HG03280 (cell line): ENCODE data around the gene NAT8.
"Not testable (repeated sequence)": the region's sequence is repeated elsewhere in the genome, so short reads cannot be mapped to it uniquely, and the experiment has no call there.

Source experiments
- ATAC-seq: cut with Tn5 transposase; IDR thresholded peaks from one replicate; pipeline ENCODE4 v1.9.1; 2021; ENCODE audit warnings: mild to moderate bottlenecking, moderate library complexity; ENCODE audit not compliant: unreplicated experiment

NAT8 gene

DNA sequence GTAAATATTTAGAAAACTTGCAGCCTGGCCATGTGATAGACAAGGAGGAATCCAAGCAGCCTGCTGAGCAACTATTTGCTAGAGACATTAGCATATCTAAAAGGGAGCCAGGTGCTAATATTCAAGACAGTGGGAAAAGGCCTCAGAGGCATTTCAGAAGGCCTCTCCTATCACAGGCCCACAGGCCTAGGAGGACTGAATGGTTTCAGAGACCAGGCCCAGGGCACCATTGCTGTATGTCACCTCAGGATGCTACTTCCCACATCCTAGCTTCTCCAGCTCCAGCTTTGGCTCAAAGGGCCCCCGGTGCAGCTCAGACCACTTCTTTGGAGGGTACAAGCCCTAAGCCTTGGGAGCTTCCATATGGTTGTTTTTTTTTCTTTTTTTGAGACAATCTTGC lies 3.8 kb downstream of the NAT8 start:
- no peak for ATAC-seq

DNA sequence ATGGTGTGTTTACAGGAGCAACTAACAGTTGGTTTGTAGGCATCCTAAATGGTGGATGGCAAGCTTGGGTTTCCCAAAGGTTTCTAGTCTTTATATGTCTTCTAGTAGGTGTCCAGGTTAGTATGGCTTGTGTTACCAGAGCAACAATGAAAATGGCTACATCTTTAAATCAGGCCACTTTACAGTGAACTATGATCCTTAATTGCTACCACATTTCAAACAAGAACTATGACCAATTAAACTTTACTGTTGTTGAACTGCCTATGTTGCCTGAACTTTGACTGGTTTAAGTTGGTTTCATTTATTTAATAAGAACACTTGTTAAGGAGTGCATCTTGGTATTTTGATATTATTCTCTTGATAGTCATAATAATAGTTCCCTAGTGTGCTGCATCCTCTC lies 5.2 kb downstream of the NAT8 start:
- not testable (repeated sequence) for ATAC-seq

DNA sequence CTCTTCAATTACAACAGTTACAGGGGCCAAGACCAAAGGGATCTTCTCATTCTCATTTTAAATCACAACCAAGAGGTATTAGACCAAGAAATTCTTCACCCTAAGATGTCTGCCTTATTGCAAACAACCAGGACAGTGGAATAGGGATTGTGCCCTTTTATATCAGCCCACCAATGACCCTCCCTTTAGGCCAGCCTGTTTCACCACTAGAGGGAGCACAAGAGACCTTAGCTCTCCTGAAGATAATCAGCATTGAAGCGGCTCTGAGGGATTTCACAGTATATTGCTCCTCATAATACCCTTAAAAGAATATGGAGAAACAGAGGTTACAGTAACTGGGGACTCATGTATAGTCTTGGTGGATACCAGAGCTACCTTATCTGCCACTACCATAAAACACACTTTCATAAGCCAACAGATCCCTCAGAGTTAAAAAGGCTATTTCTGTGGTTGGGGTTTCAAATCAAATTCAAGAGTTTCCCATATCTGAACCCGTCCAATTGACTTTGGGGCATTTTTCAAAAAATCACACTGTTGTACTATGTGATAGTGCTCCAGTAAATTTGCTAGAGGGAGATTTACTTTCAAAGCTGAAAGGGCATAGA lies 11.5 kb downstream of the NAT8 start:
- ATAC-seq: peak; percentile 64

DNA sequence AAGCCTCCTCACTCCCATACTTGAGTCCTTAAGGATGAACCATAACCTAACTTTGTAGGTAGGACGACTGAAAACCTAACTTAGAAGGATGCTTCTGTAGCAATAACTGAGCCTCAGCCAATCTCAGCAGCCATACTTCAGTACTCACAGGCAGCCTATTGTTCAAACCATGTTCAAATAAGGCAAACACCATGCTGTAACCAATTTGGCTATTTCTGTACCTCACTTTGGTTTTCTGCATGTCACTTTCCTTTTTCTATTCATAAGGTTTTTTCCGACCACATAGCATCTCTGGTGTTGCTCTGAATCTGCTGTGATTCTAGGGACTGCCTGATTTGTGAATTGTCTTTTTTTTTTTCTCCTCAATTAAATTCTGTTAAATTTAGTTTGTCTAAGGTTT lies 13.7 kb downstream of the NAT8 start:
- ATAC-seq: peak; percentile 69

DNA sequence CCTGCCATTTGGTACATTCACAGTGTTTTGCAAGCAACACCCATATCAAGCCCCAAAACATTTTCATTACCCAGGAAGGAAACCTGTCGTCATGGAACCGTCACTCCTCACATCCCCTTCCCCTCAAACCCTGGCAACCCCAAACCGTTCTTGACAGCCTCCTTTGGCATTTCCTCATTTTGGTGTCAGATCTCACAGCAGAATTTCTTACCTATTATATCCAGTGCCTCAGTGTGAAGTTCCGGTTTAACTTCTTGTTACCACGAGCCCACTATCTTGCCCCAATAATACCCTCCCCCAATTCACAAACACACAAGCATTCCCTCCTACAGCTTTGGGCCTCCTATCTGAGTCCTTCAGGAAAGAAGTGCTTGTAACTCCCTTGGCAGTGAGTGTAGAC lies 16.0 kb downstream of the NAT8 start:
- ATAC-seq: not testable (repeated sequence)

DNA sequence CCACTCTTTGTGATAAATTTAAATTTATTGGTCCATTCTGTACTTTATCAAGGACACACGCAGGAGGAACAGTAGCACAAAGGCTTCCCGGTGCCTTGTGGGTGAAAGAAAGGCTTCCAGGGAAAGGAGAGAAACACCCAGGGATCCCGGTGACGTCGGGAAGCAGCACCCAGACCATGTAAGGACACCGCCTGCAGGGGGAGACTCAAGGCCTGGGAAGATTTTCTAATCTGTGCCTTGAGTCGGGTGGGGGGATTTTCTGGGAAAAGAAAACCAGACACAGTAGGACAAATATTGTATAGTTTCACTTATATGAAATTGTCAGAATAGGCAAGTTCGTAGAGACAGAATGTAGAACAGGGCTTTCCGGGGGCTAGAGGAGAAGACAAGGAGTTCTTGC lies 17.6 kb downstream of the NAT8 start:
- not testable (repeated sequence) for ATAC-seq

DNA sequence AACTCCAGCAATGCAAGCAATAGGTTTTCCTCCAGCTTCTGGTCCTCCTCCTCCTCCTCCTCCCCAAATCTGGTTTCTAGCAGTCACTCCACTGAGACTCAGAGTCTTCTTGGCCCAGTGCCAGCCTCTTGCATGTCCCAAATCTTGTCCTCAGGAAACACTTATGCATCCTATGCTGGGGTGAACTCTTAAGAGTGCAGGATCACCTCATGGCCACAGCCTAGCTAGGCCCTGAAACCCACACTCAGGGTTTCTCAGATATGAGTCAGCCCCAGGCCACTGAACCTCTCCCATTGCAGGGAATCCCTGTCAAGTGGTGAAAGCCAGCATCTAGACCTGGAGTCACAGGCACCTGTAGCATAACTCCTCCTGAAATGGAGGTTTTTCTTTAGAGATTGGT lies 18.2 kb downstream of the NAT8 start:
- not testable (repeated sequence) for ATAC-seq

DNA sequence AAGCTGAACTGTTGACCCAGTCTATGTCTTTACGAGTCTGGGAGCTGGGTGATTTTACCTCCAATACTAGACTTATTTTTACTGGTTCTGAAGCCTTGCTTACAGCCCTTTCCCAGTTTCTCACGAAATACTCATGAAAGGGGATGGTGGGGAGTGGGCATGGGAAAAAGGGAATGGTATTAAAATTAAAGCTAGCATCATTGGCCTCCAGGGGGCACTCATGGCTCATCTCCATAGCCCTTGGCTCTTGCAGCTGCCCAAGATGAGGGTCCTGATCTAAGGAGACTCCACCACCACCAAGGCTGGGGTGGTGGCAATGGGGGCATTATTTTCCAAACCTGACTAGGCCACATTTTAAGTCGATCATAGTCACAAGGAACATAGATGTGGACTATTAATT lies 22.3 kb downstream of the NAT8 start:
- ATAC-seq: not testable (repeated sequence)

DNA sequence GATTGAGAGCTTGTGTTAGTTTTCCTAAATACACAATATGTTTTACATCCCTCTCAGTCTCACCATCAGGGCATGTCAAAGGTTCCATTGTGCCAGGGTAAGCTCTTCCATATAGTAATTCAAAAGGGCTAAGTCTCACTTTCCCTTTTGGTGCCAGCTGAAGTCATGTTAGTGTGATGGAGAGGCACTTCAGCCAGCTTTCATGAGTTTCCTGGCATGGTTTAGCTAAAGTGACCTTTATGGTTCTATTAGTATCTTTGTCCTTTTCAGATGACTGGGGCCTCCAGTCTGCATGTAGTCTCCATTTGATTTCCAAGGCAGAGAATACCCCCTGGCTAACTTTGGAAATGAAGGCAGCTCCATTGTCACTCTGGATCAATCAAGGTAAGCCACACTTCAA lies 27.2 kb downstream of the NAT8 start:
- no peak for ATAC-seq

DNA sequence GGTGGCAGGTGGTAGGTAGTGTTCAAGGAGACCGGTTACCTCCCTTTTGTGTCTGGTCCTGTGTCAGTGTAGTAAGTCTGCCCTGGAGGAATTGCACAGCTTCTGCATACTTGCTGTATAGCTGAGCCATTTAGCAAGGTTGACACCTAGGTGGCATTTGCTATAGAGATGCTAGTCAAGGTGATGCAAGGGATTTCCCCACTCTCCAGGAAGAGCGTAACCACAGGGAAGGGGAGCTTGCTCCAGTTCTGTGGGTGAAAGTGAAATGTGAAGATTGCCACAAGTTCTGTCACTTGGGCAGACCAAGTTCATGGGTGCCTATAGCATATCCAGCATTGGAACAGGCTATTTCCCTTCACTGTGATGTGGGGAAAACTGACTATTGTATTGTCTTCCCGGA lies 28.1 kb downstream of the NAT8 start:
- no peak for ATAC-seq

DNA sequence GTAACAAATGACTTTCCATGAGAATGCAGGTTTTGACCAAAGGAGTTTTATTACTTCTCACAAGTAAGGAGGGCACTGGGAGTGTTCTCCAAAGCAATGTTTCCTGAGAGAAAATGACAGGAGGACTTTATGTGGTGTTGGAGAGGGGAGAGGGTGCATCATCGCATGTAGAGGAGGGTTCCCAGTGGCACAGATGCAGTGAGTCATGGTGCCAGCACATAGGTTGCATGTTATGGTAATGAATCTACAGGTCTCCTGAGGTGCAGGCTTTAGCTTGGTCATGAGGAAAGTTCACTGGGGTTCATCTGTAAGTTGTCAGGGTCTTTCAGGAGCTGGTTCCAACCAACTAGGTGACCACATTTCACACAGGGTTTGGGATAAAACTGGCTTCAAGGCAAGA lies 30.4 kb downstream of the NAT8 start:
- ATAC-seq: no peak

DNA sequence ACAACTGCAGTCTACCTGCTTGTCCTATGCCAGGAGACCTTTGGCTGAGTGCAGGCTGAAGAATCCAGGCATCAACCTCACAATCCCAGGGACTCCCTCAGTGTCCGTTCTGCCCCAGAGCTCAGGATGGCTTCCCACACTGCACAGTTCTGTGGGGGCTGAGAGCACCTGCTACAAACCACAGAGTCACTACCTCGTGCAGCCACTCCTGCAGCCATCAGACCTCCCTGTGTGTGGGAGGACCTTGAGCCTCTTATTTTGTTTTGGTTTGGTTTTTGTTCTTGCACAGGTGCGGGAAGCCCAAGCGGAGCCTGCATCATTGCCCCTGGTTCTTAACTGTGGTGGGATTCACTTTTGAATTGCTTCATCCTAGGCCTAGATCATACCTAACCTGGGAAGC lies 31.0 kb downstream of the NAT8 start:
- no peak for ATAC-seq

DNA sequence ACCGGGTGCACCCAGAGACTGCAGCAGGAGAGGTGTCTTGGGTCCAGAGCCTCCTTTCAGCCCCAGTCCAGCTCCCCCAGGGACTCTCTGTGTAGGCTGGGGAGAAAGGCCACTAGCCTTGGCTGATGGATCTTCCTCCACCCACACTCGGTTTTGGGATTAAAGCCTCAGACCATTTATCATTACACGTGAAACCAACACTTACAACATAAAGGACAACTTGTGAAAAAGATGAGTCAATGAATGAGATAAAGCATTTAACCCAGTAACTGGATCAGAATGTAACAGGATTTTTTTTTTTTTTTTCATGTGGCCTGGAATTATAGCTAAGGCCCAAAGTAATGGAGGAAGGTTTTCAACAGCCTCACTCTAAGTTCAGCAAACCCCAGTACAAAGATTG lies 32.1 kb downstream of the NAT8 start:
- ATAC-seq: no peak

DNA sequence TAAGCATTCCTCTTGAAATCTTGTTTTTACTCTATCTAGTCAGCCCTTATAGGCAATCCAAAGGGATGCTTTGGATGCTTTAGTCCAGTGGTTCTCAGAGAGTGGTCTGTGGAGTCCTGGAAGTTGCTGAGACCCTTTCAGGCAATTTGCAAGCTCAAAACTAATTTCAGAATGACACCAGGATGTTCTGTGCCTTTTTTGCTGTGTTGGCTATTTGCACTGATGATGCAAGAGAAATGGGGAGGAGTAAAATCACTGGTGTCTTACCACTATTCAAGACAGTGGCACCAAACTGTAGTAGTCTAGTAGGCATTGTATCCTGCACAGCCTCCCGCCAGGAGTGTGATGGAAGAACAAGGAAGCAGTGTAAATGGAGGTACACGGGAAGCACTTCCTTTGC lies 37.6 kb downstream of the NAT8 start:
- not testable (repeated sequence) for ATAC-seq

DNA sequence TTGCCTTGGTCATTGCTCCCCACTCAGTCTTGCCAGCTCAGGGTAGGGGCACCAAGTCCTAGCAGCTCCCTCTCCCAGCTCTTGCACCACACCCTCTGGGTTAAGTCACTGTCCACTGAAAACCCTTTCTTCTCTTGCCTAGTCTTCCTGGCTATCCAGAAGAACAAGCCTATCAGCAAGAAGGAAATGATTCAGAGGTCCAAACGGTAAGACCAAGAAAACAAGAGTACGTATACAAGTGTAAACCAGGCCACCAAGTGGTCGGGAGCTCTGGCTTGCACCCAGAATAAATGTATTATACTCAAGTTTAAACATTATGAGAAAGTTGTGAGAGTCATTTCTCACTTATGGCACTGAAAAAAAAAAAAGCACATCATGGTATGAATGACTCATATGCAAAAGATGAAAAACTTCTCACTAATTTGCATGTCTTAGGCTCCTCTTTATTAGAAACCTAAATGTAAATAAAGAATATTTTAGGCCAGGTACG lies 39.1 kb downstream of the NAT8 start:
- peak; percentile 63 for ATAC-seq

DNA sequence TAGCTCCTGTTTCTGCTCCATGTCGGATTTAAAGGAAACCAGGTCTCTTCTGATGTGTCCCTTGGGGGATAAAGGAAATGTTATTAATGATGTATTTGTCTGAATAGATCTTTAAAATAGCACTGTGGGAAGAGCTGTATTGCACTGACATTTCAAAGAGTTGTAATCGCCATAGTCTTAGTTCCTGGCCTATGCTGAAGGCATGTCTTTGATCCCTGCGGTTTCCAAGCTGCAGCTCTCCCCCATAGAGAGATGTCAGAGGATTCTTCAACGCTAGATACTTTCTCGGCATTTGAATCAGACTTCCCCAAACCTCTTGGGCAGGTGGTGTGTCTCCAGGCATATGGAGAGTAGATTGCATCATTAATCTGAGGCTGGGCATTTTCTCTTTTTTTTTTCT lies 40.4 kb downstream of the NAT8 start:
- no peak for ATAC-seq

DNA sequence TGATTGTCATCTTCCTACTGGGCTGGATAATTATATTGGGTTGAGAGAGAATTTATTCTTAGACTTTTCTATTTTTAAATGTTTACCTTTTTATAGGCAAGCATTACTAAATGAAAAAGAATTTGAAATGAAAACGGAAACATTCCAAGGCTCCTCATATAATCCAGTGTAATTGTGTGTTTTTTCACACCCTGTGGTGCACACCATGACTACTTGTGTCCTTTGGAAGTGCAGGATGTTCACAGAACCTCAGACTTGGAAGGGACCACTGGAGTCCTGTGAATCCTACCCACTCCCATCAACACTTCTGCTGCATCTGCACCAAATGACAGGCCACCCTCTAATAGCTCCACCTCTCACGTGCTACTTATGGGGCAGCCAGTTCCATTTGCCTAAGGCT lies 48.0 kb downstream of the NAT8 start:
- no peak for ATAC-seq

DNA sequence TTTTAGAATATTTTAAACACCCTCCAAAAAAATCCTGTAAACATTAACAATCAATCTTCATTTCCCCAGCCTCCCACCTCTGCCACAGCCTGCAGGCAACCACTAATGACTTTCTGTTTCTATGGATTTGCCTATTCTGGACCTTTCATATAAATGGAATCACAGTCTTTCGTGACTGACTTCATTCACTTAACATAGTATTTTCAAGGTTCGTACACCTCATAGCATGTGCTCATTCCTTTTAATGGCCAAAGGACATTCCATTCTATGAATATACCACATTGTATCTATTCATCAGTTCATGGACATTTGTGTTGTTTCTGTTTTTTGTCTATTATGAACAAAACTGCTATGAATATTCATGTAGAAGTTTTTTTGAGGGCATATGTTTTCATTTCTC lies 48.5 kb downstream of the NAT8 start:
- no peak for ATAC-seq
